NCI-H524 (cell line): ENCODE measurements around the gene KLHDC4.
A peak's percentile ranks its signal among the peaks of the same experiment; 100 is the strongest.
"Not testable (repeated sequence)": the region's sequence is repeated elsewhere in the genome, so short reads cannot be mapped to it uniquely, and the experiment has no call there.

ENCODE experiments used
- DNase-seq, 2 experiments: peaks; one replicate each; lab custom pipeline; 2025; lab: John Stamatoyannopoulos, UW

Gene KLHDC4

GRCh38 chr16:87788730-87789436 is 23.1 kb upstream of the KLHDC4 start:
- DNase-seq, result not testable (repeated sequence)

- DNase-seq, result not testable (repeated sequence)
Measured at GRCh38 chr16:87787451-87788091, 21.8 kb upstream of the KLHDC4 start.

GRCh38 chr16:87784812-87785211 is 19.0 kb upstream of the KLHDC4 start:
- no peak for DNase-seq

GRCh38 chr16:87782033-87782432 is 16.2 kb upstream of the KLHDC4 start:
- DNase-seq, result no peak

- no peak for DNase-seq
Measured at GRCh38 chr16:87780385-87780989, 14.7 kb upstream of the KLHDC4 start.

- DNase-seq, result peak; percentile 95 to 99
Measured at GRCh38 chr16:87778830-87779579, 13.2 kb upstream of the KLHDC4 start.

- DNase-seq, result no peak
Measured at GRCh38 chr16:87778476-87778829, 12.7 kb upstream of the KLHDC4 start.

- not testable (repeated sequence) for DNase-seq
Measured at GRCh38 chr16:87773836-87774235, 8.1 kb upstream of the KLHDC4 start.

GRCh38 chr16:87767456-87767855 is 1.7 kb upstream of the KLHDC4 start:
- DNase-seq, result not testable (repeated sequence)

- no peak for DNase-seq
Measured at GRCh38 chr16:87766485-87766797, 655 bp upstream of the KLHDC4 start.

GRCh38 chr16:87765473-87765775 is 362 bp downstream of the KLHDC4 start:
- peak in 1 of 2 experiments; percentile 44 for DNase-seq

- DNase-seq, result no peak
Measured at GRCh38 chr16:87764600-87765472, 950 bp downstream of the KLHDC4 start.

- DNase-seq, result no peak
Measured at GRCh38 chr16:87762620-87763019, 3.2 kb downstream of the KLHDC4 start.

- no peak for DNase-seq
Measured at GRCh38 chr16:87762071-87762571, 3.7 kb downstream of the KLHDC4 start.

GRCh38 chr16:87761060-87761459 is 4.7 kb downstream of the KLHDC4 start:
- no peak for DNase-seq

- DNase-seq, result no peak
Measured at GRCh38 chr16:87757841-87758426, 7.9 kb downstream of the KLHDC4 start.

GRCh38 chr16:87754535-87754934 is 11.3 kb downstream of the KLHDC4 start:
- DNase-seq, result no peak

GRCh38 chr16:87747626-87748414 is 18.0 kb downstream of the KLHDC4 start:
- DNase-seq, result no peak

GRCh38 chr16:87746178-87746577 is 19.6 kb downstream of the KLHDC4 start:
- DNase-seq, result no peak

GRCh38 chr16:87744750-87745514 is 20.9 kb downstream of the KLHDC4 start:
- DNase-seq, result no peak
